ENCODE data around the gene PLEKHF1. TPM values are rescaled to one million over a fixed set of nuclear protein-coding genes. Genes with fewer than 3 reads are reported as not detected.

Gene PLEKHF1
- total and polyA plus RNA-seq, 12 donors: 0.62 to 23.1 (median 6.9) TPM

GRCh38 chr19:29675120-29675649 is 9.9 kb downstream of the PLEKHF1 start:
- no peak for DNase-seq
- H3K36me3 ChIP-seq (replicated peaks in 1 of 2): peaks cover 0 to 25% of the 10 kb centered on the region in 2 donors

DNA sequence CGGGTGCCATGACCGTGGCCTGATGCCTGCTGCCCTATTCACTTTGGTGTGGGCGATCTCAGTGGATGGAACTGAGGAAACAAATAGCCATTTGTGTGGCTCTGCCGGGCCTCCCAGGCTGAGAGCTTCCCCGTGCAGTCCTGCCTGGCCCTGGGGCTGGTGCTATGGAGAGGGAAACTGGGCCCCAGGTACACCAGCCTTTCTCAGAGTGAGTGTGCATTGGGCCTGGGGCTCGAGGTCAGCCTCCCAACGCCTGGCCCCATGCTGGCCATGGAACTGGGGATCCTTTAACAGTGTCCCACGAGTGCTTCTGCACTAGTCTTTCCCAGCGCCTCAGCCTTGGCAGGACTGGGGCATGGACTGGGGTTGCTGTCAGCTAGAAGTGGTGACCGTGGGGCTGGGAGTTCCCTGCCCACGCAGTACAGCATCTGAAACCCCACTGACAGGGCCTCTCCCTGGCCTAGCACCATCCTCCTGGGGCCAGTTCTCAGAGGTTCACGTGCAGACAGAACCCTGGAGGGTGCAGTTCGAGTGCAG is 10.5 kb downstream of the PLEKHF1 start:
- H3K36me3 ChIP-seq (replicated peaks in 1 of 2): peaks cover 0 to 25% of the 10 kb centered on the region in 2 donors
- H3K9me3 ChIP-seq (replicated peaks in 1 of 3): no peaks in the 10 kb centered on the region
- H3K27me3 ChIP-seq: no peaks in the 10 kb centered on the region
- TF ChIP-seq, protein P1, sequence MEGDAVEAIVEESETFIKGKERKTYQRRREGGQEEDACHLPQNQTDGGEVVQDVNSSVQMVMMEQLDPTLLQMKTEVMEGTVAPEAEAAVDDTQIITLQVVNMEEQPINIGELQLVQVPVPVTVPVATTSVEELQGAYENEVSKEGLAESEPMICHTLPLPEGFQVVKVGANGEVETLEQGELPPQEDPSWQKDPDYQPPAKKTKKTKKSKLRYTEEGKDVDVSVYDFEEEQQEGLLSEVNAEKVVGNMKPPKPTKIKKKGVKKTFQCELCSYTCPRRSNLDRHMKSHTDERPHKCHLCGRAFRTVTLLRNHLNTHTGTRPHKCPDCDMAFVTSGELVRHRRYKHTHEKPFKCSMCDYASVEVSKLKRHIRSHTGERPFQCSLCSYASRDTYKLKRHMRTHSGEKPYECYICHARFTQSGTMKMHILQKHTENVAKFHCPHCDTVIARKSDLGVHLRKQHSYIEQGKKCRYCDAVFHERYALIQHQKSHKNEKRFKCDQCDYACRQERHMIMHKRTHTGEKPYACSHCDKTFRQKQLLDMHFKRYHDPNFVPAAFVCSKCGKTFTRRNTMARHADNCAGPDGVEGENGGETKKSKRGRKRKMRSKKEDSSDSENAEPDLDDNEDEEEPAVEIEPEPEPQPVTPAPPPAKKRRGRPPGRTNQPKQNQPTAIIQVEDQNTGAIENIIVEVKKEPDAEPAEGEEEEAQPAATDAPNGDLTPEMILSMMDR (IDR thresholded peaks at IDR 0.05): no peak
- no peak for TF ChIP-seq POLR2A (IDR thresholded peaks at IDR 0.05)
- H3K4me3 ChIP-seq: no peak overlapping the region
- intact Hi-C loops (cut with DNase I): no loop called here
- WGBS, 4 donors: 85 to 100% (median 88%) methylated on average over 5 to 13 of the region's 13 CpGs
- H3K27ac ChIP-seq: no peak overlapping the region
- H3K4me1 ChIP-seq (replicated peaks in 1 of 2): peaks cover 0 to 7% of the 10 kb centered on the region in 2 donors
- DNase-seq: no peak

More at GRCh38 chr19:29675120-29675649, 9.9 kb downstream of the PLEKHF1 start:
- Histone ChIP-seq H3K27ac (no peak overlapping the region), H3K9me3 (replicated peaks in 1 of 3) (no peaks in the 10 kb centered on the region), H3K27me3 (no peaks in the 10 kb centered on the region), H3K4me1 (replicated peaks in 1 of 2) (peaks cover 0 to 7% of the 10 kb centered on the region in 2 donors), H3K4me3 (no peak overlapping the region)
- intact Hi-C loops (cut with DNase I): no loop called here
- no peak for TF ChIP-seq POLR2A (IDR thresholded peaks at IDR 0.05)
- TF ChIP-seq, protein P1 (IDR thresholded peaks at IDR 0.05): no peak
- 85 to 92% (median 90%) methylated on average over 4 to 10 of the region's 10 CpGs for whole genome bisulfite sequencing, 4 donors

DNA sequence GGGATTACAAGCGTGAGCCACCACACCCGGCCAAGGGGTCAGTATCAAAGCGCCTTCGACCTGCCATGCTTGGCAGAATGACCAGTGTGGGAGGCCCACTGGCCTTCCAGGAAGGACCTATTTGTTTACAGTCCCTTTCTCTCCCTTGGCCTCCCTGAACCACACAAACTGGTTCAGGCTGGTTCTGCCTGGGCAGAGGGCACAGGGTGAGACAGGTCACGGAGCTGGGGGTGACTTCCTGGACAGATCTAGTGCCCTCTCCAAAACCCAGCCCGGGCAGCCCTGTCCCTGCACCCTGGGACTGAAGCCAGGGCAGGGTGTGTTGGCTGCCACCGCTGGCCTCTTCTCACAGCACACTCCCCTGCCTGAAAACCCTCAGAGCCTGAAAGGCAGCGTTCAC is 11.3 kb downstream of the PLEKHF1 start:
- Histone ChIP-seq H3K9me3 (replicated peaks in 1 of 3) (no peaks in the 10 kb centered on the region), H3K4me1 (replicated peaks in 1 of 2) (peaks cover 0 to 3% of the 10 kb centered on the region in 2 donors), H3K4me3 (no peak overlapping the region), H3K27ac (no peak overlapping the region), H3K27me3 (no peaks in the 10 kb centered on the region), H3K36me3 (replicated peaks in 1 of 2) (peaks cover 0 to 25% of the 10 kb centered on the region in 2 donors)
- intact Hi-C loops (cut with DNase I): no loop called here
- DNase-seq: no peak
- TF ChIP-seq, protein P1 (IDR thresholded peaks at IDR 0.05): no peak
- 68 to 83% (median 80%) methylated on average over 4 to 8 of the region's 8 CpGs for WGBS, 4 donors

- no peaks in the 10 kb centered on the region for H3K9me3 ChIP-seq (replicated peaks in 1 of 3)
- H3K4me3 ChIP-seq: no peak overlapping the region
- no peak for DNase-seq
- no peak overlapping the region for H3K27ac ChIP-seq
- no peaks in the 10 kb centered on the region for H3K27me3 ChIP-seq
- H3K36me3 ChIP-seq (replicated peaks in 1 of 2): peaks cover 0 to 25% of the 10 kb centered on the region in 2 donors
- no peaks in the 10 kb centered on the region for H3K4me1 ChIP-seq (replicated peaks in 1 of 2)
- 89 to 92% (median 90%) methylated on average over 4 to 23 of the region's 23 CpGs for WGBS, 4 donors
- intact Hi-C loops (cut with DNase I): no loop called here
- TF ChIP-seq POLR2A (IDR thresholded peaks at IDR 0.05): no peak
- TF ChIP-seq, protein P1 (IDR thresholded peaks at IDR 0.05): no peak
These were observed 11.9 kb downstream of the PLEKHF1 start for GRCh38 chr19:29677001-29677817.
